GM18526 (cell line): ENCODE data around the gene OR5J2.

Experiments
- POLR2A ChIP-seq: IDR thresholded peaks from 3 replicates; pipeline ENCODE4 v1.6.1; 2011; ENCODE audit not compliant: insufficient read length; ENCODE audit errors: extremely low read depth

Gene OR5J2

GRCh38 chr11:56176318-56176717 lies at the start of gene OR5J2:
TSS of gene OR5J2 (plus strand) at chr11:56176618. CDS start at chr11:56176618, 0 bp downstream.
- TF ChIP-seq POLR2A, result no peak

GRCh38 chr11:56140151-56140661 lies 36.2 kb upstream of the OR5J2 start, which contains the start of gene OR8J3:
TSS of gene OR8J3 (minus strand) at chr11:56140201. CDS start at chr11:56137718, 2,483 bp downstream.
- TF ChIP-seq POLR2A, result no peak

- TF ChIP-seq POLR2A, result no peak
Observed at GRCh38 chr11:56151376-56151775, 25.0 kb upstream of the OR5J2 start.

- no peak for TF ChIP-seq POLR2A
Observed at GRCh38 chr11:56152333-56152732, 24.1 kb upstream of the OR5J2 start.

- no peak for TF ChIP-seq POLR2A
Observed at GRCh38 chr11:56160217-56160616, 16.2 kb upstream of the OR5J2 start, which contains the start of gene OR8K5. TSS of gene OR8K5 (minus strand) at chr11:56160317. CDS start at chr11:56160317, 0 bp downstream.

- no peak for TF ChIP-seq POLR2A
Observed at GRCh38 chr11:56163804-56164203, 12.6 kb upstream of the OR5J2 start.

GRCh38 chr11:56172256-56172830 lies 4.1 kb upstream of the OR5J2 start:
- no peak for TF ChIP-seq POLR2A

GRCh38 chr11:56183459-56183858 lies 7.0 kb downstream of the OR5J2 start:
- no peak for TF ChIP-seq POLR2A

GRCh38 chr11:56188602-56189001 lies 12.2 kb downstream of the OR5J2 start:
- no peak for TF ChIP-seq POLR2A

GRCh38 chr11:56196705-56197104 lies 20.3 kb downstream of the OR5J2 start:
- TF ChIP-seq POLR2A, result no peak

- TF ChIP-seq POLR2A, result no peak
Observed at GRCh38 chr11:56197367-56197766, 20.9 kb downstream of the OR5J2 start.

GRCh38 chr11:56207790-56208189 lies 31.4 kb downstream of the OR5J2 start:
- TF ChIP-seq POLR2A, result no peak

- no peak for TF ChIP-seq POLR2A
Observed at GRCh38 chr11:56214537-56214936, 38.1 kb downstream of the OR5J2 start.
